NCI-H82 (cell line): Measurements from ENCODE around the gene GPR132.
"Not testable (repeated sequence)": the region's sequence is repeated elsewhere in the genome, so short reads cannot be mapped to it uniquely, and the experiment has no call there.

ENCODE experiments used
- DNase-seq: peaks from one replicate; lab custom pipeline; 2025; lab: John Stamatoyannopoulos, UW

GPR132 gene

DNA sequence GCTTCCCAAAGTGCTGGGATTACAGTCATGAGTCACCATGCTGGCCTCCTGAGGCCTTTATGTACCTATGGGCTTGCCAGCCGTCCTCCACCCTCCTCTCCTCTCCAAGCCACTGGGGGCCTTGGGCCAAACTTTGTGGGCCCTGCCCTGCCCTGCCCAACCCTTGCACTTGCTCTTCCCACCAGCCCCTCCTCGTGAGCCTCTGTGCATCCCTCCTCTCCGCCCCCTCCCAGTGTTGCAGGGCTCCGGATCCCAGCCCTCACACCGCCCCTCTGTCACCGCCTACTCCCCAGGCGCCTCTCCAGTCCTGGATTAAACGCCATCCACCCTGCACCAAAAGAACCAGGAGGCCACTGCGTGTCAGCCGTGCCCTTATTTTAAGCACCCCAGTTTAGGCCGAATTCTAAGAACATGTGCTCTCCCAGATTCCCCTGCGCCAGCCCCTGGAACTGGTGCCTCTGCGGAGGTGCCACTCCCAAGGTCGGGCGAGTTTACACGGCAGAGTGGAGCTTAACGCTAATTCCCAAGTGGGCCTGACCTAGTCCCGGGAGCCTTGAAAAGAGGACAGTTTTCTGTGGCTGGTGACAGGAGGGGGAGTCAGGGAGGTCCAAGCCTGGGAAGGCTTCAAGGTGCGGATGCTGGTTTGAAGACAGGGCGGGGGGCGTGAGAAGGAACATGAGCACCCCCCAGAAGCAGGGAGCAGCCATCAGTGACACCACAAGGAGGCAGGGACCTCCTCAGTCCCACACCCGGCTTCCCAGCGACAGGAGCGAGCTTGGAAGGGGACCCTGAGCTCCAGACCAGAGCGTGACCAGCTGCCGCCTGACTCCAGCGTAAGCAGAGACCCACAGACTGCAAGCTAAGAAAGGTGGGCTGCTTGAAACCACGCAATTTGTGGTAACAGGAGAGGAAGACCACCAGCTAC, 23.1 kb downstream of the GPR132 start:
- DNase-seq = peak; percentile 49

DNA sequence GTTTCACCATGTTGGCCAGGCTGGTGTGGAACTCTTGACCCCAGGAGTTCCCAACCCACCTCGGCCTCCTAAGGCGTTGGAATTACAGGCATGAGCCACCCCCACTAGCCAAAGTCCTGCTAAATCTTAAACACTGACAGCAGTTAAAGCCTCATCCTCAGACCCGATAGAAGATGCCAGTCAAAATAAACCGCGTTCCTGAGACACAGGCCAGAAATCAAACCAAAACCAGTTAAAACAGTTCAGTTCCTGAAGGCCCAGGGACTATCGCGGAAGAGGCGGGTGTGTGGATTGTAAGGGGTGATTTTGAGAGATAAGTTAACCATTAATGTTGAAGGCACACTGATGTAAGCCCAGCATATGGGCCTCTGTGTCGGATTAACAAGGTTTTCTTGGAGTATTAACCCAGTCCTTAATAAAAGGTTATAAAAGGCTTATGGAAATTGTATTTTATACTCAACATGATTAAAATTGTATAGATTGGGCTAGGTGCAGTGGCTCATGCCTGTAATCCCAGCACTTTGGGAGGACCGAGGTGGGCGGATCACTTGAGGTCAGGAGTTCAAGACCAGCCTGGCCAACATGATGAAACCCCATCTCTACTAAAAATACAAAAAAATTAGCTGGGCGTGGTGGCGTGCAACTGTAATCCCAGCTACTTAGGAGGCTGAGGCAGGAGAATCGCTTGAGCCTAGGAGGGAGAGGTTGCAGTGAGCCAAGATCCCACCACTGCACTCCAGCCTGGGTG, 25.6 kb downstream of the GPR132 start:
- DNase-seq = peak; percentile 76

DNA sequence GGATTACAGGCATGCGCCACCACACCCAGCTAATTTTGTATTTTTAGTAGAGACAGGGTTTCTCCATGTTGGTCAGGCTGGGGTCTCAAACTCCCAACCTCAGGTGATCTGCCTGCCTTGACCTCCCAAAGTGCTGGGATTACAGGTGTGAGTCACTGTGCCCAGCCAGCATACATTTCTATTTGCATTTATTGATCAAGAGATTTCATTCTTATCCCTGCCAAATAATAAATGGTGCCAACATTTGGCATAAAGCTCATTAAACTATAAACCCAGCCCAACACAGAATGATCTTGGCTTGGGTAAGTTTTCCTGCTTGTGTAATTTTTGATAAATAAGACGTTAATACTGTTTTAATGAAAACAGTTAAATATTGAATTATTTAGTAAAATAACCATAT, 29.6 kb downstream of the GPR132 start:
- not testable (repeated sequence) for DNase-seq

DNA sequence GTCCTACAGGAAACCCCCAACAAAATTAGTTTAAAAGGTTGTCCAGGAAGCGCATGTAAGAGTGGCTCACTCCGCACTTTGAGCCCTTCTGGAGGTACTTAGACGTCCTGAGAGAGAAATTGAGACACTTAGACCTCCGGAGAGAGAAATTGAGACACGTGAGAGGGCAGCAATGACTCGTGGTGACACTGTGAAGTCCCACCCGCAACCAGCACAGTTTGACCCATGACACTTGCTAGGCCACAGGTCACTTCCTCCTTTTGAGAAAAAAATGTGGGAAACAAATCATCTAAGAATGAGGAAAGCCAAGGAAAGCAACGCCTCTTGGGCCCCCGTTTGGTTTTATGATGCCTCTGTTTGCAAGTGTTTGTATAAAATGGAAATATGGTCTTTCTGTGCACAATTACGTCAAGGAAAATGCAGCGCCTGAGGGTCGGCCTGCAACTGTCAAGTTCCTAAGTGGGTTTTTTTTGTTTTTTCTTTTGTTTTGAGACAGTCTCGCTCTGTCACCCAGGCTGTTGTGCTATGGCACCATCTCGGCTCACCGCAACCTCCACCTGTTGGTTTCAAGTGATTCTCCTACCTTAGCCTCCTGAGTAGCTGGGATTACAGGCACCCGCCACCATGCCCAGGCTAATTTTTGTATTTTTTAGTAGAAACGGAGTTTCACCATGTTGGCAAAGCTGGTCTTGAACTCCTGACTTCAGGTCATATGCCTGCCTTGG, 30.8 kb downstream of the GPR132 start:
- DNase-seq = no peak

DNA sequence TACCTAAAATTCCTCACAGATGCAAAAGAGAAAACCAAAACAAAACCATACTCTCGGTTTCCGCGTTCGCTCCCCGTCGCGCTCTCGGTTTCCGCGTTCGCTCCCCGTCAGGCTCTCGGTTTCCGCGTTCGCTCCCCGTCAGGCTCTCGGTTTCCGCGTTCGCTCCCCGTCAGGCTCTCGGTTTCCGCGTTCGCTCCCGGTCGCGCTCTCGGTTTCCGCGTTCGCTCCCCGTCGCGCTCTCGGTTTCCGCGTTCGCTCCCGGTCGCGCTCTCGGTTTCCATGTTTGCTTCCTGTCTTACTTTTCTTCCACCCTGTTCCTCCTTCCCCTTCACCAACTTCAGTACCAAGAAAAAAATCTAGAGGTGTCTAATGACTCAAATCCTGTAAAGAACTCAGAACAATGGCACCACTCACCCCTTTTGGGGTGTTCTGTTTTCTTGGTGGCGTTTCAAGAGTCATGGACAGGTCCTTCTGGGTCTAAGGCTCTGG, 31.8 kb downstream of the GPR132 start:
- not testable (repeated sequence) for DNase-seq

DNA sequence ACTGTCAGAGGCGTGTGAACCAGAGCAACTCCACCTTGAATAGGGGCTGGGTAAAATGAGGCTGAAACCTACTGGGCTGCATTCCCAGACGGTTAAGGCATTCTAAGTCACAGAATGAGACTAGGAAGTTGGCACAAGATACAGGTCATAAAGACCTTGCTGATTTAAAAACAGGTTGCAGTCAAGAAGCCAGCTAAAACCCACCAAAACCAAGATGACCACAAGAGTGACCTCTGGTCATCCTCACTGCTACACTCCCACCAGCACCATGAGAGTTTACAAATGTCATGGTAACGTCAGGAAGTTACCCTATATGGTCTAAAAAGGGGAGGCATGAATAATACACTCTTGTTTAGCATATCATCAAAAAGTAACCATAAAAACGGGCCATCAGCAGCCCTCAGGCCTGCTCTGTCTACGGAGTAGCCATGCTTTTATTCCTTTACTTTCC, 32.8 kb downstream of the GPR132 start:
- not testable (repeated sequence) for DNase-seq

DNA sequence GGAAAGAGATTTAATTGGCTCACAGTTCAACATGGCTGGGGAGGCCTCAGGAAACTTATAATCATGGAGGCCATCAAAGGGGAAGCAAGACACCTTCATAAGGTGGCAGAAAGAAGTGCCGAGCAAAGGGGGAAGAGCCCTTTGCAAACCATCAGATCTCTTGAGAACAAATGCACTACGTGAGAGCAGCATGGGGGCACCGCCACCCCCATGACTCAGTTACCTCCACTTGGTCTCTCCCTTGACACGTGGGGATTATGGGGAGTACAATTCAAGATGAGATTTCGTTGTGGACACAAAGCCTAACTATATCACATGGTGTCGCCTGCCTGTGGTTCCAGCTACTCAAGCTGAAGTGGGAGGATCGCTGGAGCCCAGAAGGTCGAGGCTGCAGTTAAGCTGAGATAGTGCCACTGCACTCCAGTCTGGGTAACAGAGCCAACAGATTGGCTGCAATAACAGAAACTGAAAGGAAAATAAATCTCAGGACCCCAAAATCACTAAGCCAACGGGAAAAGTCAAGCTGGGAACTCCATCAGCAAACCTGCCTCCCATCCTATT, 34.3 kb downstream of the GPR132 start:
- DNase-seq = no peak

DNA sequence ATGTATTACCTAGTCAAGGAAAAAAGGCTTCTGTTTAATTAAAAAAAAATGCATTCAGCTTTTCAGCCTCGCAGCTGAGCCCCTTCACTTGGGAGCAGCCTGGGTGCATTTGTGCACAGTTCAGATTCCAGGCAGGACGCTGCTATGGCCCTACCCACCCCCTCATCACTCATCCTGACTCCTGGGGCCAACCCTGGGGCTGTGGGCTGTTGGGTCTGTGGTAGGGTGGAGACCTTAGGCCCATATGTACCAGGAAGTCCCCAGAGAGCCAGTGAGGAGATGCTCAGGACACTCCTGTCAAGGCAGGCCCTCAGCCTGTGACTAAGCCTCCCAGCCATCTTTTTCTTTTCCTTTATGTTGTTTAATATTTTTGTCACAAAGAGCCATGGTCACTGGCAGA, 35.0 kb downstream of the GPR132 start:
- DNase-seq = no peak

DNA sequence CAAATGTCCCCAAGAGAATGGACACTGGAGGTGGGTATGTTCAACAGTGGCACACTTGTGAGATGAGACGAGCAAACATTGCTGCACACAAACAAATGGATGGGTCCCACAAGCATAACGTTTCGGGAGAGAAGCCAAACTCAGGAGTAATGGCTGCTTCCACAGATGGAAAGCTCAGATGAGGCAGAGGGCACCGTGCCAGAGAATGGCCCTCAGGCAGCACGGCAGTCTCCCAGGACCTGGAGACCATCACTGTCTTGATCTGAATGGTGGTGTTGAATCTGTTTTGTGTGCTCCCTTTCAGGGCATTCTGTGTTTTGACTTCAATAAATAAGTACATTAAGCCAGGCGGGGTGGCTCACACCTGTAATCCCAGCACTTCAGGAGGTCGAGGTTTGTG, 35.8 kb downstream of the GPR132 start:
- no peak for DNase-seq

DNA sequence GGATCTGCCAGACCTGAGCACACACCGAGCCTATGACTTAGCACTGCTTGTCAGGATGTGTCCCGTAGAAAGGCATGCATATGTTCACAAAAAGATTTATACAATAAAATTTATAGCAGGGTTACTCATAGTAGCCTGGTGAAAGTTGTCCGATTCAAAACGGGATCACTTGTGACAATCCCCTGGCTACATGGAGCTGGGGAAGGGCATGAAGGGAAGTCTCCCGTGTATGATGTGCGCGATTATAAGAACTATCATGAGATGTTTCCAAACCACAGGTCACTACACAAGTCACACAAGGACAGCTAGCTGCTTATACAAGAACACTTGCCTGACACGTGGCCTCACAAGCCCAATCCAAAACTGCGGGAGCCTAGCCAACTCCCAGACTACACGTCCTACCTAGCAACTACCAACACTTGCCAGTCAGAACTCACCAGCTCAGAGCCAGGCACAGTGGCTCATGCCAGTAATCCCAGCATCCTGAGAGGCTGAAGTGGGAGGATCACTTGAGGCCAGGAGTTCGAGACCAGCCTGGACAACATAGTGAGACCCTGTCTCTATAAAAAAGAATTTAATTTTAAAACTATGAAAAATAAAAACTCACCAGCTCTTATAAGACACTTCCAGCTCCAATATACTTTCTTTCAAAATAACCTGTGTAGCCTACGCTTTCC, 36.8 kb downstream of the GPR132 start:
- DNase-seq = no peak

DNA sequence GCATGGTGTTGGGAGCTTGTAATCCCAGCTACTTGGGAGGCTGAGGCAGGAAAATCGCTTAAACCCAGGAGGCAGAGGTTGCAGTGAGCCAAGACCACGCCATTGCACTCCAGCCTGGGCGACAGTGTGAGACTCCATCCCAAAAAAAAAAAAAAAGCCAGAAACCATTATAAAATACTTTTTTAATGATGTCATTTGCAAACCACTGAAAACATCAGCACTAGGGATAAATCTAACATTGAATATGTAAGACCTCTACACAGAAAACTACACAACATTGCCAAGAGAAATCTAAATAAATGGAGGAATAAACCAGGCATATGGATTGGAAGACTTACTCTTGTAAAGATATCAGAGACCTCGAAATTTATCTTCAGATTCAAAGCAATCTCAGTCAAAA, 37.5 kb downstream of the GPR132 start:
- not testable (repeated sequence) for DNase-seq

DNA sequence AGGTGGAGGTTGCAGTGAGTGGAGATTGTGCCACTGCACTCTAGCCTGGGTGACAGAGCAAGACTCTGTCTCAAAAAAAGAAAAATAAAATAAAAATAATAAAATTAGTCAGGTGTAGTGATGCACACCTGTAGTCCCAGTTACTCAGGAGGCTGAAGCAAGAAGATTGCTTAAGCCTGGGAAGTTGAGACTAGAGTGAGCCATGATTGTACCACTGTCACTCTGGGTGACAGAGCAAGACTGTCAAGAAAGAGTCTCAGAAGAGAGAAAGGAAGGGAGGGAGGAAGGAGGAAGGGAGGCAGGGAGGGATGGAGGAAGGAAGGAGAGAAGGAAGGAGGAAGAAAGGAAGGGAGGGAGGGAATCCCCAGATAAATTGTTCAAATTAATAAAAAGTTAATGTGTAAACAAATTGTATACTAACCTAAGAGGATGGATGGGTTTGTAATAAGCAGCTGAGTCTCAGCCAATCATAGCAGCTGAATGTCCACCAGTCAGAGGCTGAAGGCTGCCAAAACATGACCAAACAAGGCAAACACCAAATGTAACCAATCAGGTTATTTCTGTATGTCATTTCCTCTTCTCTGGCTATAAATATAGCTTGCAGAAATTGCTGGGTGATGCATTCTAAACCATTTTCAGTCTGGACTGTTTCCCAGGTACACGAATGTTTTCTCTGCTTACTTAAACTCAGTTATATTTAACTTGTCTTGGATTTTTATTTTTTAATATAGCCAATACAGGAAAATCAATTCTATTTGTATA, 38.2 kb downstream of the GPR132 start:
- DNase-seq = no peak

DNA sequence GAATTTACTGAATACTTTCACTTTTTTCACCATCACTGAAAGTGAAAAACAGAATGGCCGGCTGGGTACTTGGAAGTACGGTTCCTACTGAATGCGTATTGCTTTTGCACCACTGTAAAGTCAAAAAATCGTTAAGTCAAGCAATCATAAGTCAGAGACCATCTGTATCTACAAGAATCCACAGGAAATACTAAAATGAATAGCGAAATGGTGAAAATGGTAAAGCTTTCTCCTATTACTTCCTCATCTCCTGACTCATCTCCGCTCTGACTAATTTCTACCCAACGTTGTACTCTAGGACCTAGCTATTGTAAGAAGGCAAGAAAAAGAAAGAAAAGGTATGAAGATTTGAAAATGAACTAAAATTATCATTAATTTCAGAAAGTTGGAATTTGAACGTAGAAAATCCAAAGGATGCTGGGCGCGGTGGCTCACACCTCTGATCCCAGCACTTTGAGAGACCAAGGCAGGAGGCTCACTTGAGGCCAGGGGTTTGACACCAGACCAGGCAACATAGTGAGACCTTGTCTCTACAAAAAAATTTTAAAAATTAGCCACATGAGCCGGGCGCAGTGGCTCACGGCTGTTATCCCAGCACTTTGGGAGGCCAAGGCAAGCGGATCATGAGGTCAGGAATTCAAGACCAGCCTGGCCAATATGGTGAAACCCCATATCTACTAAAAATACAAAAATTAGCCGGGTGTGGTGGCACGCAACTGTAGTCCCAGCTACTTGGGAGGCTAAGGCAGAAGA, 39.0 kb downstream of the GPR132 start:
- no peak for DNase-seq

DNA sequence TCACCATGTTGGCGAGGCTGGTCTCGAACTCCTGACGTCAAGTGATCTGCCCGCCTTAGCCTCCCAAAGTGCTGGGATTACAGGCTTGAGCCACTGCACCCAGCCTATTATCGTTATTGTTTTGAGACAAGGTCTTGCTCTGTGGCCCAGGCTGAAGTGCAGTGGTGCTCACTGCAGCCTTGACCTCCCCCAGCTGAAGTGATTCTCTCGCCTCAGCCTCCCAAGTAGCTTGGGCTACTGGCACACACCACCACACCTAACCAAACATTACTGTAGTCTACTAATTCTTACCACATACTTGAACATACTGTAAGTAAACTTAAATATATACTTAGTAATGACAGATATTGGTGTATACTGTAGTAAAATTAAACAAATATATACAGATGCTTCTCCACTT, 39.8 kb downstream of the GPR132 start:
- no peak for DNase-seq

DNA sequence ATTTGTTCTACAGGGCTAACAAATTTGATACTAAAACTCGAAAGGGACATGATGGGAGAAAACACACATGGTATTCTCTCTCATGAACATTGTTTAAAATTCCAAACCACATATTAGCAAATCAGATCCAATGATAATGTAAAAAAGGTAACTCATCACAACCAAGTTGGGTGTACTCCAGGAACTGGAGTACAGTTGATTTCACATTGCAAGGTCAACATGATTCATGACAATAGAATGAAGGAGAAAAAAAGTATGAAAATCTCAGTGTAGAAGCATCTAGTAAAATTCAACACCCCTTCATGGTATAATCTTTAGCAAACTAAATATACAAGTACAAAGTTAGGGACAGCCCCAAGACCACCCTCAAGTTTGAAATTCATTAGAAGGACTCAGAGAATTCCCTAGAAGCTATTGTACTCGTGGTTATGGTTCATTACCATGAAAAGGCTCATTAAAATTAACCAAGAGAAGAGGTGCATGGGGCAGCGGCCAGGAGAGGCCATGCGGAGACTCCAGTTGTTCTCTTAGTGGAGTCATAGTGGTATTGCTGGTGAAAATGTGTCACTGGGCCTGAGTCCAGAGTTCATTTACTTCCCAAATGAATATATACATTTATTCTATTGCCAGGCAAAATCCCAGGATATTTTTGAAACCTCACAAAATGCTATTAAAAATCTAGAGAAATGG, 41.3 kb downstream of the GPR132 start:
- DNase-seq = no peak

DNA sequence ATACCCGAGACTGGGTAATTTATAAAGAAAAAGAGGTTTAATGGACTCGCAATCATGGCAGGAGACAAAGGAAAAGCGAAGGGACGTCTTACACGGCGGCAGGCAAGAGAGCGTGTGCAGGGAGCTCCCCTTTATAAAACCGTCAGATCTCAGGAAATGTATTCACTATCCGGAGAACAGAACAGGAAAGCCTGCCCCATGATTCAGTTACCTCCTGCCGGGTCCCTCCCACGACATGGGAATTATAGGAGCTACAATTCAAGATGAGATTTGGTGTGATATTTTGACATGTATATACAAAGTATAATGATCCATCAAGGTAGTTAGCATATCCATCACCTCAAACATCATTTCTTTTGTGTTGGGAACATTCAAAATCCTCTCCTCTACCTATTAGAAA, 42.1 kb downstream of the GPR132 start:
- DNase-seq = no peak

DNA sequence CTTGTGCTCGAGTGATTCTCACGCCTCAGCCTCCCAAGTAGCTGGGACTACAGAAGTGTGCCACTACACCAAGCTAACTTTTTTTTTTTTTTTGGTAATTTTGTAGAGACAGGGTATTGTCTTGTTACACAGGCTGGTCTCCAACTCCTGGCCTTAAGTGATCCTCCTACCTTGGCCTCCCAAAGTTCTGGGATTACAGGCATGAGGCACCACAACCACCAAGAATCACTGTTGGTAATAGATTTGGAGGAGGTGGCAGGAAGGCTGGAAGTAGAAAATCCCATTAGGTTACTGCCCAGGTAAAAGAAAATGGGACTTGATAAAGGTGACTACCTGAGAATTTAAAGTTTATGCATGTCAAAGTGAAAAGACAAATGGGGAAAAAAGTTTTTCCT, 43.0 kb downstream of the GPR132 start:
- DNase-seq = no peak

DNA sequence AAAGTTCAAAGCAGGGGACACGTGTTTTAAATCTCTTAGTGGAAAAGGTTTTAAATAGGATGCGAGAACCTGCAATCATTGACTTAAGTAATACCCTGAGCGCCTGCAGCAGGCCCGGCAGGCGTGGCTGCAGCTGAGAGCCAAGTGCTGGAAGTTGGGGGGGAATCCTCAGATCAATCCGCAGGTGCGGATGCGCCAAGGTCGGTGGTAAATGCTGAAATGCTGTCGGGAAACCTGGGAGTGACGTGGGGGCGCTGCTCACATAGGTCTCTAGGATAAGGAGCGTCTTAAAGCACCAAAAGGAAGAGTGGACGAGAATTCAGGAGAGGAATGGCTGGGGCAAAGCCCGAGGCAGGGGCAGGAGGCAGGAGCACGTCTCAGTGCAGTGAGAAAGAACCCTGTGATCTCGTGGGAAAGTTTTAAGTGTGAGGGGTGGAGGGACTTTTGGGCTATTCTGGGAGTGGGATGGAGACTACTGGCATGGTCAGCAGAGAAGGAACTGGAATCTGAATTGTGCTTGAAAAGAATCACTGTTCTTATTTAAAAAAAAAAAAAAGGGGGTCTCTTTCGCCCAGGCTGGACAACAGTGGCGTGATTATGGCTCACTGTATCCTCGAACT, 43.5 kb downstream of the GPR132 start:
- DNase-seq = peak; percentile 78
